LNCAP (cell line): ENCODE data around the gene IZUMO1.

Experiments used
- TF ChIP-seq, protein P1 (sequence below): fragments of 450-650 bp; IDR thresholded peaks from 2 replicates; pipeline ENCODE4 v1.5.1; 2017; ENCODE audit warnings: mild to moderate bottlenecking

The IZUMO1 gene

DNA sequence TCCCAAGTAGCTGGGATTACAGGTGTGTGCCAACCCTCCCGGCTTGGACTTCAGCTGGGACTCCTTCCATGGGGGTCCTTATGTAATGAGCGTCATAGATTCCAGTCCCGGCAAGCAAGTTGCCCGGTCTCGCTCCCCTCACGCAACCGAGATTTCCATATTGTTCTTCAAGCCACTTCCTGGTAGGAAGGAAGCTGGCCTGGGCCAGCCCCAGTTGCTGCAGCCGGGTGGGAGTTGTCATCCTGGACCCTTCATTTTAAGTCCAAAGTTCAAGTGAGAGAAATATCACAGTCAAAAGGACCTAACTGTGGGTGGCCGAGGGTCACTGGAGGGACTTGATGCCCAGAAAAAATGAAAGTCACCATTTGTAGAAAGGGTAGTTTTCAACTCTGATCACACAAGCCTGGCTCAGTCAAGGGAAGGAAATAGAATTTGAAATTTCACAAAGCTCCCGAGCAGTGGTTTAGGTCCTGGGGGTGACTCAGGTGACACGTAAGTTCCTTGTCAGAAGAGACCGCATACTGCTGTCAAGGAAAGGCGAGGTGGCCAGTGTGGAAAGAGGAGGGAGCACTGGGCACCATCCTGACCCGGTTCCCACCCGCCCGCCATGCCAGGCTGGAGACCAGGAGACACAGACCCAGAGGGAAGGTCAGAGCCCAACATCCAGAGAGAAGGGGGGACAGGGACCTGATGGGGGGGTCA, 13.9 kb upstream of the IZUMO1 start:
- TF ChIP-seq, protein P1, sequence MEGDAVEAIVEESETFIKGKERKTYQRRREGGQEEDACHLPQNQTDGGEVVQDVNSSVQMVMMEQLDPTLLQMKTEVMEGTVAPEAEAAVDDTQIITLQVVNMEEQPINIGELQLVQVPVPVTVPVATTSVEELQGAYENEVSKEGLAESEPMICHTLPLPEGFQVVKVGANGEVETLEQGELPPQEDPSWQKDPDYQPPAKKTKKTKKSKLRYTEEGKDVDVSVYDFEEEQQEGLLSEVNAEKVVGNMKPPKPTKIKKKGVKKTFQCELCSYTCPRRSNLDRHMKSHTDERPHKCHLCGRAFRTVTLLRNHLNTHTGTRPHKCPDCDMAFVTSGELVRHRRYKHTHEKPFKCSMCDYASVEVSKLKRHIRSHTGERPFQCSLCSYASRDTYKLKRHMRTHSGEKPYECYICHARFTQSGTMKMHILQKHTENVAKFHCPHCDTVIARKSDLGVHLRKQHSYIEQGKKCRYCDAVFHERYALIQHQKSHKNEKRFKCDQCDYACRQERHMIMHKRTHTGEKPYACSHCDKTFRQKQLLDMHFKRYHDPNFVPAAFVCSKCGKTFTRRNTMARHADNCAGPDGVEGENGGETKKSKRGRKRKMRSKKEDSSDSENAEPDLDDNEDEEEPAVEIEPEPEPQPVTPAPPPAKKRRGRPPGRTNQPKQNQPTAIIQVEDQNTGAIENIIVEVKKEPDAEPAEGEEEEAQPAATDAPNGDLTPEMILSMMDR, result no peak

DNA sequence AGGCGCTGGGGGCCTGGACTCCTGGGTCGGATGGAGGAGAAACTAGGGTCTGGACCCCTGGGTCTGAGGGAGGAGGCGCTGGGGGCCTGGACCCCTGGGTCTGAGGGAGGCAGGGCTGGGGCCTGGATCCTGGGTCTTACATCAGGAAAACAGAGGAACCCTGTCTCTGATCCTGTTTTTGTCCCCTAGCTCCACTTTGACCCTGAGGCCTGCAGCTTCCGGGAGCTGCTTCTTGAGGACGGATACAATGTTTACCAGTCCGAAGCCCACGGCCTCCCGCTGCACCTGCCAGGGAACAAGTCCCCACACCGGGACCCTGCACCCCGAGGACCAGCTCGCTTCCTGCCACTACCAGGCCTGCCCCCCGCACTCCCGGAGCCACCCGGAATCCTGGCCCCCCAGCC, 11.0 kb upstream of the IZUMO1 start:
- TF ChIP-seq, protein P1, result no peak

DNA sequence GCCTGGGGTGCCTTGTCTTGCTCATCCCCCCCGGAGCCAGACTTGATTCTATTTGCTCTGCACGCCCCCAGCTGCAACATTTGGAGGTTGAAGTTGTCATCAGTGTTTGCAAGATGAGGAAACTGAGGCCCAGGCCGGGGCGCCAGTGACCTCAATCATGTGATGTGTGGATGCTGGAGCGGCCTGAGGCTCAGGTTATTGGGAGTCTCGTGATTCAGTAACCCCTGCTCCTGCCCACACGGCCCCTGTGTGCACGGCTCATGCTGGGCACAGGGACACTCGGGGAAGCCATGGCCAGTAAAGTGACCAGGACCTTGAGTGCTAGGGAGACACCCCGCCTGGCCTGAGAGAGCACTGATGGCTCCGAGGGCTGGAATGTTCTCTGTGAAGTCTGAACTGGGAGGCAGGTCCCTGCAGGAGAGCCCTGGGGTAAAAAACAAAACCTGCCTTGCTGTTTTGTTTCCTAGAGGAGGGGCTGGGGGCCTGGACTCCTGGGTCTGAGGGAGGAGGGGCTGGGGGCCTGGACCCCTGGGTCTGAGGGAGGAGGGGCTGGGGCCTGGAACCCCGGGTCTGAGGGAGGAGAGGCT, 10.5 kb upstream of the IZUMO1 start:
- TF ChIP-seq, protein P1, result no peak

DNA sequence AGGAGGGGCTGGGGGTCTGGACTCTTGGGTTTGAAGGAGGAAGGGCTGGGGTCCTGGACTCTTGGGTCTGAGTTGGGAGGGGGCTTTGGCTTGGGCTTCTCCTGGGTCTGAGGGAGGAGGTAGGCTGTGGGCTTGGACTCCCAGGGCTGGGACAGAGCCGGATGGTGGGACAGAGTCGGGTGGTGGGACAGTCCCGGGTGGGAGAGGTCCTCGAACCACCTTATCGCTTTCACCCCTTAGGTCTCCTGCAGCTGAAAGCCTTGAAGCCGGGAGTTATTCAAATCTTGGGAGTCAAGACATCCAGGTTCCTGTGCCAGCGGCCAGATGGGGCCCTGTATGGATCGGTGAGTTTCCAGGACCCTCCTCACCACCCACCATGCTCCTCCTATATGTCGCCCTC, 10.0 kb upstream of the IZUMO1 start:
- TF ChIP-seq, protein P1, result no peak

DNA sequence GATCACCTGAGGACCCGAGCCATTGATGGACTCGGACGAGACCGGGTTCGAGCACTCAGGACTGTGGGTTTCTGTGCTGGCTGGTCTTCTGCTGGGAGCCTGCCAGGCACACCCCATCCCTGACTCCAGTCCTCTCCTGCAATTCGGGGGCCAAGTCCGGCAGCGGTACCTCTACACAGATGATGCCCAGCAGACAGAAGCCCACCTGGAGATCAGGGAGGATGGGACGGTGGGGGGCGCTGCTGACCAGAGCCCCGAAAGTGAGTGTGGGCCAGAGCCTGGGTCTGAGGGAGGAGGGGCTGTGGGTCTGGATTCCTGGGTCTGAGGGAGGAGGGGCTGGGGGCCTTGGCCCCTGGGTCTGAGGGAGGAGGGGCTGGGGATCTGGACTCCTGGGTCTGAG, 9.5 kb upstream of the IZUMO1 start:
- TF ChIP-seq, protein P1, result no peak

DNA sequence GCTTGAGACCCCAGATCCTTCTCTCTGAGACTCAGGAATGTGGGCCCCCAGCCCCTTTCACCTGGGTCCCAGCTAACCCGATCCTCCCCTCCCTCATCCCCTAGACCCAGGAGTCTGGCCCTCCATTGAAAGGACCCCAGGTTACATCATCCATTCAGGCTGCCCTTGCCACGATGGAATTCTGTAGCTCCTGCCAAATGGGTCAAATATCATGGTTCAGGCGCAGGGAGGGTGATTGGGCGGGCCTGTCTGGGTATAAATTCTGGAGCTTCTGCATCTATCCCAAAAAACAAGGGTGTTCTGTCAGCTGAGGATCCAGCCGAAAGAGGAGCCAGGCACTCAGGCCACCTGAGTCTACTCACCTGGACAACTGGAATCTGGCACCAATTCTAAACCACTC, 9.1 kb upstream of the IZUMO1 start:
- TF ChIP-seq, protein P1, result no peak

DNA sequence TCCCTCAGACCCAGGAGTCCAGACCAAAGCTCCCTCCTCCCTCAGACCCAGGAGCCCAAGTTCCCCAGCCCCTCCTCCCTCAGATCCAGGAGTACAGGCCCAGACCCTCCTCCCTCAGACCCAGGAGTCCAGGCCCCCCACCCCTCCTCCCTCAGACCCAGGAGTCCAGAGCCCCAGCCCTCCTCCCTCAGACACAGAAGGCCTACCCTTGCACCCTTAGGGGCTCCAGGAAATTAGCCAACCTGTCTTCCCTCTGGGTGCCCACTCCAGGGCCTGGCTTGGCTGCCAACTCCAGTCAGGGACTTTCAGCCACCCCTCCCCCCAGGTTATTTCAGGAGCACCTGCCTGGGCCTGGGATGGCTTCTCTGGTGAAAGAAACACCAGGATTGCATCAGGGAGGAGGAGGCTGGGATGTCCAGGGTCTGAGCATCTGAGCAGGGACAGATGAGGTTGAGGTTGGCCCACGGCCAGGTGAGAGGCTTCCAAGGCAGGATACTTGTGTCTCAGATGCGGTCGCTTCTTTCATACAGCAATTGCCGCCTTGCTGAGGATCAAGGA, 8.5 kb upstream of the IZUMO1 start, which contains the start of gene FGF21:
Gene FGF21, plus strand, starts transcription at position 441 of the 558 bp plus-strand sequence. CDS start 713 bp downstream, outside the sequence.
- TF ChIP-seq, protein P1, result no peak
